GM10248 (cell line): Measurements from ENCODE around the gene ARX.

Experiments
- CTCF ChIA-PET: fragments of 300-600 bp; sonication (Branson Sonifier 250); formaldehyde crosslinking; extraction: SDS; loops from one replicate; lab custom pipeline; 2021; ENCODE audit warnings: antibody characterized with exemption; lab: Yijun Ruan, JAX
- POLR2A ChIA-PET: fragments of 350-650 bp; sonication (Branson Sonifier 250); formaldehyde crosslinking; extraction: SDS; loops from one replicate; lab custom pipeline; 2020; ENCODE audit warnings: antibody characterized with exemption; lab: Yijun Ruan, JAX
- DNase-seq: peaks from one replicate; pipeline ENCODE4 v3.0.0; 2012; ENCODE audit errors: extremely low spot score
- TF ChIP-seq, protein P1 (sequence below): IDR thresholded peaks from 2 replicates; pipeline ENCODE4 v1.5.1; 2012; ENCODE audit warnings: mild to moderate bottlenecking, low read depth; ENCODE audit errors: extremely low read depth, missing control alignments, control extremely low read depth

The ARX gene

GRCh38 chrX:24954732-24955131 is 61.0 kb downstream of the ARX start:
- TF ChIP-seq, protein P1, sequence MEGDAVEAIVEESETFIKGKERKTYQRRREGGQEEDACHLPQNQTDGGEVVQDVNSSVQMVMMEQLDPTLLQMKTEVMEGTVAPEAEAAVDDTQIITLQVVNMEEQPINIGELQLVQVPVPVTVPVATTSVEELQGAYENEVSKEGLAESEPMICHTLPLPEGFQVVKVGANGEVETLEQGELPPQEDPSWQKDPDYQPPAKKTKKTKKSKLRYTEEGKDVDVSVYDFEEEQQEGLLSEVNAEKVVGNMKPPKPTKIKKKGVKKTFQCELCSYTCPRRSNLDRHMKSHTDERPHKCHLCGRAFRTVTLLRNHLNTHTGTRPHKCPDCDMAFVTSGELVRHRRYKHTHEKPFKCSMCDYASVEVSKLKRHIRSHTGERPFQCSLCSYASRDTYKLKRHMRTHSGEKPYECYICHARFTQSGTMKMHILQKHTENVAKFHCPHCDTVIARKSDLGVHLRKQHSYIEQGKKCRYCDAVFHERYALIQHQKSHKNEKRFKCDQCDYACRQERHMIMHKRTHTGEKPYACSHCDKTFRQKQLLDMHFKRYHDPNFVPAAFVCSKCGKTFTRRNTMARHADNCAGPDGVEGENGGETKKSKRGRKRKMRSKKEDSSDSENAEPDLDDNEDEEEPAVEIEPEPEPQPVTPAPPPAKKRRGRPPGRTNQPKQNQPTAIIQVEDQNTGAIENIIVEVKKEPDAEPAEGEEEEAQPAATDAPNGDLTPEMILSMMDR: no peak
- DNase-seq: no peak
- CTCF ChIA-PET: interaction anchor here (1.2 to 1.9 kb wide), 4 partner anchors 10 to 20 kb away, joined by 3 to 4 read pairs (median 3); no protein-coding TSS in a partner anchor
- POLR2A ChIA-PET: no interaction called here
